ENCODE results near the gene KLHDC10.

- no peak for TF ChIP-seq USF2 (IDR thresholded peaks at IDR 0.05)
- TF ChIP-seq JUNB (IDR thresholded peaks at IDR 0.05), result no peak
- TF ChIP-seq CTCF (IDR thresholded peaks at IDR 0.05), result no peak
- TF ChIP-seq PBX3 (IDR thresholded peaks at IDR 0.05), result no peak
- TF ChIP-seq BCL3 (IDR thresholded peaks at IDR 0.05), result no peak
- no peak for TF ChIP-seq KDM1A (IDR thresholded peaks at IDR 0.05; ENCODE audit: low read depth)
These were observed 63.8 kb downstream of the KLHDC10 start for GRCh38 chr7:130134106-130134636.

Data from A549 (cell line).